HCEC 1CT (cell line): ENCODE data around the gene RALGDS.

ENCODE experiments used
- DNase-seq: peaks from one replicate; pipeline ENCODE4 v3.0.0-alpha.2; 2017

RALGDS gene

DNA sequence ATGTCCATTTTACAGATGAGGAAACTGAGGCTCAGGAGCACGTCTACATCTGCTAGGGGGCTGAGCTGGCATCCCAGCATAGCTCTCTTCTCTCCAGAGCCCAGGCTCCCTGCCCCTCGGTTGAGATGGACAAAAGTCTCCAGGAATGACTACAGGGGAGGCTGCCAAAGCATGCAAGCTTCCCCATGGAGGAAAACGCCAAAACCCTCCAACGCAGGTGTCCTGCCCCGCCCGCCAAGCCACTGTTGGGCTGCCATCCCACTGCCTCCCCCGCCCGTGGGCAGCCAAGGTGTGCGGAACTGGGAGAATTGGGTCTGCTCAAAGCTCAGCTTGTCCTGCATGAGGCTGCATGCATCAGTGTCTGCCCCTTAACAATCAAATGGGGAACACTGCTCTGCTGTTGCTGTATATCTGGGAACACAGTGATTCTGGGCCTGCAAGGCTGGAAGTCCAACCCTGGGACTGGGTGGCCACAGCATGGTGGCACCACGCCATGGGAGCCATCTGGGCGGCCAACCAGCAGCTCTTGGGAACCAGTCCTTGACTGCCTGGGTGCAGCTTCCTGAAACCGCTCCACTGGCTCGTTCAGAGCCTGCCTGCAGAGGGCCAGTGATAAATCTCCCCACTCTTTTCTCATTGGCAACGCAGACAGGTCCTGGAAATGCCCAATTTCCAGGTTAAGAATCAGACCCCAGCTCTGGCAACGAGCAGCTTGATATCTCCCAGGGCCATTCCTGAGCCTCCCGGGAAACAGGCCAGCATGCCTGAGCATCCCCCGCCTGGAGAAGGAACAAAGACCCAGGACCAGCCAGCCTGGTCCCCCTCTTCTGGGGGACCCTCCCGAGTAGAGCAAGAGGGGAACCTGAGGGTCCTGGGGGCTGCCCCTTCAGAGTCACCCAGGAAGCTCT, 3.5 kb downstream of the RALGDS start:
- DNase-seq, result no peak

DNA sequence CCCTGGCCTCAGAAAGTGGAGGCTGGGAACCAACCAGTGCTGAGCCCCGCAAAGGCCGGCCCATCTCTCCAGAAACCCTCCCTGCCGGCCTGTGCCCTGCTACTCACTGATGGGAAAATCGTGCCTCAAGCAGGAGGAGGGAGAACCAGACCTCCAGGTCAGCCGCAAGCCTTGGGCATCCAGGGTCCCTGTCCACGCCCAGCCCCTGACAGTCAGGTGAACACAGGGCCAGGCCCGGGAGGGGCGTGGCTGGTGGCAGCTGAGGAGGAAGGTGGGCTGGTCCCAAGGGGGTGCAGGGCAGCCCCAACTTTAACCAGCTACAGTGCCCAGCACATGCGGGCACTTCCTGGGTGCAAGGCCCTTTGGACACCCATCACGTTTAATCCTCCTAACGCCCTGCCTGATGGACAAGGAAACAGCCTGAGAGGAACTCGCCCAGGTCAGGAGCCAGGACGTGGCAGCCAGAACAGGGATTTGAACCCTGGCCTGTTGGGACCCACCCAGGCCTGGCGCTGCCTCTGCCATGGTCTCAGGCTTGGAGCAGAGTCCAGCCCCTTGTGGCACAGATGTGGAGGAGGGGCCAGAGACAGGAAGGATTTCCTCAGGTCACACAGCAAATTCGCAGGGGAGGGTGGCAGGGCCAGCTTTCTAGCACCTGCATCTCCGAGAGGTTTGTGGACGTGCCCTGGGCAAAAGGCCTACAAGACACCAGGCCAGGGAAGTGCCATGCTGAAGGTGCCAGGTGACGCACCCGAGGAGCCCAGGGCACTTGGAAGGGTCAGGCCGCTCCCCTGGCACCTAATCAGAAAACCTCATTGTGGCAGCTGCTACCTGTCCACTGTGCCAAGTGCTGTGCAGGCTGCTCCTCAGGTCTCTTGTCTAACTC, 4.5 kb downstream of the RALGDS start:
- no peak for DNase-seq

DNA sequence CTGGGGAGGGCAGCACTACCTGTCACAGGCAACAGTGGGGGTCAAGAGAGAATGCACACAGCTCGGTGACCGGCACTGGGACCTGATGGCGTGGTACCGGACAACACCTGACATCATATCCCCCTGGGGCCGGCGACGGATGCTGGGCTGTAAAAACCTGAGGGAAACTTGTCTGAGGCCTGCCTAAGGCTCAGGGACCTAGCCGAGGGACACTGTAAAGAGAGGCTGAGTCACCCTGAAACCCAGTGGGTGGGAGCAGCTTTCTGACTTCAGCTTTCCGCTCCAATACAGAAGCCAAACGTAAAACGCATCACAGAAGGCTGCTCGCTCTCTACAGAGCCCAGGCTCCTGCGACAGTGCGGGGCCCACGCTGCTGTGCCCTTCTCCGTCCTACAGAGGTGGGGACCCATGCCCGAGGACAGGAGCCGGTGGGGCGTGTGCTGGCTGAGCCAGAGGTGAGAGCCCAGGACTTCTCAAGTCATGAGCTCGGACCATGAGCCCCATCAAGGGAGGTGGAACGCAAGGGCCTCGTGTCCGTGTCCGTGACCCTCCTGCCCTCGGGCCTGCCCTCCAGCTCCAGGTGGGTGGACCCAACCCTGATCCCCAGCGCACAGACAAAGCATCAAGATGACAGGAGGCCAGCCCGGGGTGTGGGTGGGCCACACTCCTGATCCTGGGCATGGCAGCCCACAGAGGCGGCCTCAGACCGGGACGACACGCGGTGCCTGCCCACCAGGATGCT, 5.3 kb downstream of the RALGDS start:
- no peak for DNase-seq

DNA sequence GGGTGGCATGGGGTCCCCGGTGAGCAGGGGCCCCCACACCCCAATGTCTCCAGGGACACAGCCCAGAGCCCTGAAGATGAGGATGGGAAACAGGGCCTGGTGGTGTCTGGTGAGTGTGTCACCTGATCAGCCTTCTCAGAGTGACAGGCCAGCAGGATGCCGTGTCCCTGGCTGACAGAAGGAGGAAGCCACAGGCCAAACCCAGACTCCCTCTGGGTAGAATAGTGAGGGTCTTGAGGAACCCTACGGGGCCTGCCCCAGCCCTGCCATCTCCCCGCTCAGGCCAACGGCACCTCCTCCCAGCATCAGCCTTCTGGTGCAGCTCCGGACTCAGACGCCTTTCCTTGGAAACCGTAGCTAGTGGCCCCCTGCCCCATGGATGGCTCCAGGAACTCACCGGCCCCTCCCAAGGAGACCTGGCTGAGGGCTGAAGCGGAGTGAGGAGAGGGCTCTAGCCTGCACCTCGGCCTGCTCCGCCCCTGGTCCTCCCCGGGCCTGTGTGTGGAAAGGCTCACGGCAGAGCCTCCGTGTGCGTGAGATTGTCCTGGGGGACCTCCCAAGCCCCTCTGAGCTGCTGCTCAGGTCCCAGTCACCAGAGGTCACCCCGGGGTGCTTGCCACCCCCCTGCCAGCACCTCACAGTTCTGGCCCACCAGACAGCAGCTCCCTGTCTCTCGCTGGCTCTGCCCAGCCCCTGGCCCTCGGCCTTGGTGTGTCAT, 6.0 kb downstream of the RALGDS start:
- no peak for DNase-seq

DNA sequence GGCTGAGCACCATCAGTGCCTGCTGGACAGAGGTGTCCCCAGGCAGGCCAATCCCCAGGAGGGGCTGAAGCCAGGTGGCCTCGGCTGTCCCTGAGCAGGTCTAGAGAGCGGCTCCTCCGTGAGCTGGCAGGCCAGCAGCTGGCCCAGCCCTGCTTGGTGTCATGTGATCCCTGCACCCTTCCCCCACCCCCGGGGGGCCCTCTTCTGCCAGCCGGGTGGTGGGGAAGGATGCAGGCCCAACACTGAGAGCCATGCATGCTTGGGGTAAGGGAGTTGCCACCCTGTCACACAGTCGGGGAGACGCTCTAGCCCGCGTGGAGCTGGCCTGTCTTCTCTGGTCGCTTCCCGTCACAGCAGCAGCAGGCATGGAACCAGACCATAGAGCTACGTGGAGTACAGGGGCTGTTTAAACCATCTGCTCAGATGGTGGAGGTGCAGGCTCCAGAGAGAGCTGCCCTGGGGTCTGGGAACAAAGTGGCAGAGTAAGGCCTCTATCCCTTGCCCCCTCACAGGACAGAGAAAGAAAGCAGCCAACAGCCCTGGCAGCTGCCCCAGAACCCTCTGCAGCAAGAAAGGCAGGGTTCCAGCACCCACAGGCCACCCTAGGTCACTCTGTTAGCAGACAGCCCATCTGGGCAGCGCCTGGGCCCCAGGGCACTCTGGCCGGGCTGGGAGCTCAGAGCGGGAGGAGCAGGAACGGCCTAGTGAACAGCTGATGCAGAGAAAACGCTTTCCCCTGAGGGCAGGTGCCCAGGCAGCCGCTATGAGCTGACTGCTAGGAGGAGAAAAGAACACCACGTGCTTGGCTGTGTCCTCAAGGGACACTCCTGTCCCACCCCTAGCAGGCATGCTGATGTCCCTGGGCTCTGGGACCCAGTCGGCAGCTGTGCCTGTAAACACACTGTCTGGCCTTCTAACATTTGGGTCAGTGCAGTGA, 6.8 kb downstream of the RALGDS start:
- no peak for DNase-seq

DNA sequence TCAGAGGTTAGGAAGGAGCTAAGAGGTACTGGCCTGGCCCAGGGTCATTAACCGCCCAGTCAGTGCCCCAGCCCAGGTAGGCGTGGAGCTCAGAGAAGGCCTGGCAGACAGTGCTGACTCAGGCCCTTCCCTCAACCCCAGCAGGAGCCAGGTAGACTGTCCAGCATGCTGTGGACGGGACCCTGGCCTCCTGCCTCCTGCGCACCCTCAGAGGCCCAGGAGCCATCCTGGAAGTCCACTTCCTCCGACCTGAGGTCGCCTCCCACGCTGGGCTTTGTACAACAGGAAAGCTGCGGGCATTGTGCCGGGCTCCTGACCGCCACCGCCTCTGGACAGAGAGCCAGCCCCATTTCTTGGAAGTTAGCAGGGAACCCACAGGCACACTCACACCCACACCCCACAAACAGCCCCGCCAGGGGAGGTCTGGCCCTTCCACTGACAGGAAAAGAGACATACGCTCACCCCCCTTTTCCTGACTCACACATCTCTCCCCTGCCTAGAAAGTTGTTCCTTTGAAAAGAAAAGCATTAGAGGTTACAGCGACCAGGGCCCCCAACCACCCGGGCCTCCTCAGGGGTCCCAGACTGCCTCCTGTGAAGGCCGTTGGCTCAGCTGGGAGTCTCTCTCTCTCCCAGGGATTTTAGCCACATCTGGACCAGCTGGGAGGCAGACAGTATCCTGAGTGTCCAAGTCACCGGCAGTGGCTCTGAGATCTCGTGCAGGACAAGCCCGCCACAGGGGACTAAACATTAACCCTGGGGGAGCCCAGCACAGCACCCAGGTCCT, 7.7 kb downstream of the RALGDS start:
- DNase-seq, result no peak

DNA sequence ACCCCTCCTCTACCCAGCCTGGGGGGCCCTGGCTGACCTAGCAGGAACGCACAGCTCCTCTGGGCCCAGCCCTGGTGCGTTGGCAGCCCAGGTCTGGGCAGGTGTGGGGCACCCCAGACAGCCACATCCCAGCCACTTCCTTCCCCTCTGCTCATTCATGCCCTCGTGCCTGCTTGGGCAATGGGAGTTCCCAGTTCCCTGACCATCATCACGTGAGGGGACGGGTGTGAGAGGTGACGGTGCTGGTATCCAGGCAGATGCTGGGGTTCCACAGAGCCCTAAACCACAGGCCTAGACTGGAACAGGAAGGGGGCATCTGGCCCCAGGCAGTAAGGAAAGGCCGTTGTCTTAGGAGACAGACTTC, 8.4 kb downstream of the RALGDS start:
- DNase-seq, result no peak

DNA sequence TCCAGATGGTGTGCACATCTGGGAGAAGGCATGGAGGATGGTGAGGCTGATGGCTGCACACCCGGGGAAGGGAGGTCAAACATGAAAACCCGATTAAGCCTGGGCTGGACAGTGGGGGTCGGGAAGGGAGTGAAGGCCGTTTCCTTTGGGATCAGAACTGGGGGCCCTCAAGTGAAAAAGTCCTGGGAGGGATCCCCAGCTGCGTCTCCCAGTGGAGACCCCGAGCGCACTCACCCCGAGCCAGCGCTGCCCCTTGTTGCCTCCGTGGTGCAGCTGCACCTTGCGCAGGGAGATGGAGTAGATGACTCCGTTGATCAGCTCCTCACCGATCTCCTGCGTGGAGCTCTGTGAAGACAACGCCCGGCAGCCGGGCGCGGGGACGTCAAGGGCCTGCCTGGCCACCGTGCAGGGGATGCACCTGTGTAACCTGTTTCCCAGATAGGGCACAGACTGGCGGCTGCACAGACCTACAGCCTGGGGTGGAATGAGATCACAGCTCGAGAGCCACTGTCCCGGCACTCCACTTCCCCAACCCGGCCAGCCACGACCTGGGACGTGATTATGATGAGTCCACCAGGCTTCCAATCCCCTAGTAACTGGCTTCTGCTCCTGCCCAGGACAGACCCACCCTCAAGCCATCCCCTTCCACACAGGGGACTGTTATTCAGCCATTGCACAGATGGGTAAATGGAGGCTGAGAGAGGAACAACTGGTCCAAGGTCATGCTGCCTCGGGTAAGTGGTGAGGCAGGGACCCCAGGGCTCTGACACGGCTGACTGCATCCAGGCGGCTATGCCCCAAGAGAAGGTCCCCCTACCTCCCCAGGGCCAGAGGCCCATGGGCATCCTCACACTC, 9.0 kb downstream of the RALGDS start:
- DNase-seq, result no peak

DNA sequence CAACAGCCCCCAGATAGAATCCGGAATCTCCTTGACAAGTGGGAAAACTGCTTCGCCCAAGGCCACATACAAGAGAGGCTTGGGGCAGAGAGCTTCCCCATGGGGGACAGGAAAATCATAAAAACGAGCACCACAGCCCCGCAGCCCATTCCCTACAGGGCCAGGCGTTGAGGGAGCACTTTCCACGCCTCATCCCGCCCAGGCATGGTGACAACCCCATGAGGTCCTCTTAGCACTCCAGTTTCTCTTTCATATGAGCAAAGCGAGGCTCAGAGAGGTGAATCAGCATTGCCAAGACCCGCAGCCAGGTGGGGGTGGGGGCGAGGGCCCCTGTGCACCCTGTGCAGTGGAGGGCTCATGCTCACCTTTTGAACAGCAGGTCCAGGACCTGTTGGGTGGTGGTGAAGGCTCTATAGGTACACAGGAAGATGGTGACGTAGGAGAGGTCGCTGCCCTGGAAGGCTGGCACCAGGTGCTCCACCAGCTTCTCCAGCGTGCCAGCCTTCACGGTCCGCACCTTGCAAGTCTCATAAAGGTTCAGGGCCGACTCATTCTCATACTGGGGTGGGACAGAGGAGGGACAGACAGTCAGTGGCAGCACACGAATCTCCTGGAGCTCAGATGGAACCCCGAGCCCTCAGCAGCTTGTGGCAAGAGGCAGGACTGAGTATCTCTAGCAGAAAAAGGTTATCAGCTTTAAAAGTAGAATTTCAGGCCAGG, 10.9 kb downstream of the RALGDS start:
- no peak for DNase-seq

DNA sequence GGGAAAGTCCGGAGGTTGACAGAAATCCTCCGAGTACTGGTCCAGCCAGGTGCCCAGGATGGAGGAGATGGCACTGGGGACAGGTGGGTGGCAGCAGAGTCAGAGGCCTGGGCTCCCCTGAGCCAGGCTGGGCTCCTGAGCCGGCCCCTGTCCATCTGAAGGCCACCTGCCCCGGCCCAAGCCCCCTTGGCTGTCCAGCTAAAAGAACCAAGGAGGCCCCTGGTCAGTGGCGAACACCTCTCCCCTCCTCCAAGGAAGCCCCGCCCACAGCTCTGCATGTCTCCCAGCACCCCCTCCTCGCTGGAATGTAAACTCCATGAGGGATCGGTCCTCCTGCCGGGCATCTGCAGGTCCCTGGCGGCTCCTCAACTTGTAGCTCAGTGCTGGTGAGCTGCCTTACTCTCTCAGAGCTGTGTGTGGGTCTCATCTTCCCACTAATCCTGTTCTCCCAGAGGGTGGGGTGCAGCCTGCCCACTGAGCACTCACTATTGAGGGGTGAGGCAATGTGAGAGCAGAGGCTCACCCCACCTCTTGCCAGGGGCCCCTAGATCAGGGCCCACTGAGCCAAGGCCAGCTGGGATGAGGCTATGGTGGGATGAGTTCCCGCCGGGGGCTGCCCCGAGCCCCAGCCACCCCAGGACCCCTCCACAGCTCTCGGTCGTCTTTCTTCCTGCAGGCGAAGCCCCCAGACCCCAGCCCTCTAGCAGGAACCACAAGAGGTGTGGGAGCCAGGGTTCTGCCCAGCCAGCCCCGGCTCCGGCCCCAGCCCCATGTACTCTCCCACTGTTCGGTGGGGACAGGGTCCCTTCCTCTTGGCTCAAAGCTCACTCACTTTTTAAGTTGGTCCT, 12.0 kb downstream of the RALGDS start:
- no peak for DNase-seq

DNA sequence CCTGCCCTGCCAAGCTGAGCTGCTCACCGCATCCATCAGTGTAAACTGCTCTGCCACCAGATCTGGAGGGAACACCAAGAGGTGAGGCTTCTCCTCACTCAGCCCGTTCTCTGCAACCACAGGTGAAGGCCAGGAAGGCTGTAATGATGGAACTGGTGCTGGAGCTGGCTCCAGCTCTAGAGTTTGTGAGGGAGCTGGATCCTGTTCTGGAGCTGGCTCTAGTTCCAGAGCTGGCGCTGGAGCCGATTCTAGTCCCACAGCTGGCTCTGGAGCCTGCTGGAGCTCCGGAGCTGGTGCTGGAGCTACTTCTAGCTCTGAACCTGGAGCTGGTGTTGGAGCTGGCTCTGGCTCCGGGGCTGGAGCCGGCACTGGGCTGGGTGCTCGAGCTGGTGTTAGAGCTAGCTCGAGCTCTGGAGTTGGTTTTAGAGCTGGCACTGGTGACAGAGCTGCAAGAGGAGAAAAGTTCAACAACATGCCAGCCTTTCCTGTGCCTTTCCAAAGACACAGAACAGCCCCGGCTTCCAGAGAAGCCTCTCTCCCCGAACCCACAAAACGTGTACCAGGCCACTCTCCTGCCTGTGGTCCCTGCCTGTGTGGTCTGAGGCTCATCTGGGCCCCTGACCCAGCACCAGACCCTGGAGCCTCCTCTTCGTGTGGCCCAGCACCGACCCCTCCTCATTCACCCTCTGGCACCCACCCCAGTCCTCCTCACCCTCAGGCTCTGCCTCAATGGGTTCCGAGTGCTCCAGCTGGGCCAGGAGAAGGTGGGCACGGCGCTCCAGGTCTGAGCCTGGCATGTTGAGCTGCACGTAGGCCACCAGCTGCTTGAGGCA, 12.9 kb downstream of the RALGDS start:
- no peak for DNase-seq

DNA sequence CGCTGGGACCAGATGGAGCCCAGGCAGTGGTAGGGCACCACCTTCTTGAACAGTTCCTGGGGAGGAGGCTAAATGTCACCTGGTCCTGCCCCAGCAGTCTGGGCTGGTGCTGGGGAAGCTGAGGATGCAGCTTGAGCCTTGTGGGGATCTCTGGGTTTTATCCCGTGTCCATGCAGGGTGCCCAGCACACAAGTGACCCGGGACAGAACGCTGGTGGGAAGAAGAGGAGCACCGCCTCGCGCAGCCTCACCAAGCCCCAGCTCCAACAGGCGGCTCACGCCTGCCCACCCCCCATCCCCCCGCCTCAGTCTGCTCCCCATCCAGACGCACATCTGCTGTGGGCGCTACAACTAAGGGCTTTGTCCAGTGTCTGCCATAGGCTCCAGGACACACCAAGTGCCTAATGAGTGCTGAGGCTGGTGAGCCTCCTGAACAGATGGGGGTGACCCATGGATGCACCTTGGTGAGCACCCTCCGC, 13.8 kb downstream of the RALGDS start:
- no peak for DNase-seq

DNA sequence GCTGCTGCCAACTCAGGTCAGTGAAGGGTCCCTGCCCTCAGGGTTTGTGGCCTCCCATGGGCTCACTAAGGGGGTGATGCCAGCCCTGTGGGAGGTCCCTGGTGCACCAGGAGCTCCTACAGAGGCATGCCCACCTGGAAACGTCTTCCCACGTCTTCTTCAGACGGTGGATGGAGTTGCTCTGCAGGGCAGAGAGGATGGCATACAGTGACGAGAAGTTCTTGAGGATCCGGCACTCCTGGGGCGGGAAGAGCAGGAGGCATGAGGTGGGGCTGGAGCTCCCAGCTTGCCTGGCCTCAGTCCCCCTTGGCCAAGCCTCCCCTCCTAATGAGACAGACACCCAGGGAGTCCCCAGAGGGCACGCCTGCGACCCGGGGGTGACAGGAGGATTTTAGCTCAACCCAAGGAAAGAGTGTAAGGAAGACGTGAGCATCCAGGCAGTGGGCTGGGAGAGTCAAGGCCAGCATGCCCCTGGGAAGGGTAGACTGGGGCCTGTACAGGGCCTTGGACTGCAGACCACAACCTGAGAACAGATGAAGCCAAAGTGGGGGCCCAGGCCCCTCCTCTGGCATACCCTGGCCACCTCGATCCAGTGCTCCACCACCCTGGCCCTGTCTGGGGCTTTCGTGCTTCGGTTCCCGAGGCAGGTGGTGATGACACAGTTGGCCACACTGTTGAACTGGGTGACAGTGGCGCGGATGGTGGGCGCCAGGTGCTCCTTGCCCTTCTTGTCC, 14.4 kb downstream of the RALGDS start:
- DNase-seq, result no peak

DNA sequence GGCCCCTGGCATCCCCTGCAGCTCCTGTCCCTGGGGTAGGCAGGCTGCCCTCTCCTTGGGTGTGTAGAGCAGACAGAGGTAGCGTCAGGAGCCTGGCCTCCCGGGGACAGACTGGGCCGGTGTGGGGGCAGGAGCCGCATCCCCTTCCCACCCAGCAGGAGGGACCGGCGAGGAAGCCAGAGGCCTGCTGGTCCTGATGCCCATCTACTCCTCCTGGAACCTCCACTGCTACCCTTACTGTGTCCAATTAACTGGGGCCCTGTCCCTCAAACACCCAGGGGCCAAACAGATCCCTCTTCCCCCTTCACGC, 15.6 kb downstream of the RALGDS start:
- no peak for DNase-seq

DNA sequence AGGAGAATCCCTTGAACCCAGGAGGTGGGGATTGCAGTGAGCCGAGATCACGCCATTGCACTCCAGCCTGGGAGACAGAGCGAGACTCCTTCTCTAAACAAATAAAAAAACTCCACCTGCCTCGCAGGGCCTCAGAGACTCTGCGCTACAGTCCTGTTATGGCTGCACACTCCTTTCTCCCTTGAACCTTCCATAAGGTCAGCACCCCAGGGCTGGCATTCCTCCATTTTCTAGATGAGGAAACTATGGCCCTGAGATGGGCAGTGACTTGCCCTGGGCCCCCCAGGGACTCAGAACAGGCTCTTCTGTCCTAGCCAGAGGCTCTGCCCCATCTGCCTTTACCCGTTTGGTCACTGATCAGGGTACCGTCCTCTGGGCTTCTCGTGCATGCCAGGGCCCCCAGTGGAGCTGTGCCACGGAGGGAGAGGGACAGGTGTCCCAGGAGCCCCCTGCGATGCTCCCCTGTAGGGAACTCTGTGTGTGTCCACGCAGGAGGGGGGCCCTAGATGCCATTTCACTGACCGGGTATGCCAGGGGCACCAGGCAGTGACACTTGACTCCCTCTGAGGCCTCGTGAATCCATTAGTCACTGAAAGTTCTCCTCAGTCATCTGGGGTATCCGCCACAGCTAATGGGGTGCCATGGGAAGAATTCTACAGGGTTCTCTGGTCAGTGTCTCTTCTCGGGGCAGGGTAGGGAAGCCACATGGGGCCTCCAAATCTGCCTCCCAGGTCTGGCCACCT, 16.2 kb downstream of the RALGDS start:
- DNase-seq, result no peak
